ENCODE measurements around the gene ALPL. TPM values are rescaled to one million over a fixed set of nuclear protein-coding genes. Genes with fewer than 3 reads are reported as not detected.

ALPL gene
- total and polyA plus RNA-seq, 2 of the 4 experiments (the other 2 are of a cell fraction): 0.54 to 2.2 TPM

- Histone ChIP-seq H3K4me3 (ENCODE audit: insufficient read depth, low read depth, low read length) (no peak overlapping the region), H3K18ac (ENCODE audit: low read depth, low read length) (no peak overlapping the region), H3K4me2 (ENCODE audit: low read depth, low read length) (no peak overlapping the region), H4K91ac (ENCODE audit: insufficient read depth, low read depth, low read length) (no peak overlapping the region), H2BK15ac (ENCODE audit: low read depth, low read length) (no peak overlapping the region), H2AK9ac (replicated peaks; ENCODE audit: low read depth, low read length, poor library complexity) (no peak overlapping the region), H4K8ac (ENCODE audit: low read depth in 2 of 2, low read length in 2 of 2) (no peak overlapping the region), H3K56ac (ENCODE audit: extremely low read depth, insufficient read depth, low read length) (no peak overlapping the region), H3K14ac (replicated peaks; ENCODE audit: low read depth, low read length) (no peak overlapping the region), H2BK5ac (ENCODE audit: low read depth, low read length, poor library complexity, severe bottlenecking) (no peak overlapping the region), H2AK5ac (ENCODE audit: low read depth, low read length) (no peak overlapping the region), H3K9me3 (ENCODE audit: control insufficient read depth, insufficient read depth, low read length) (no peaks in the 10 kb centered on the region), H3K27me3 (ENCODE audit: control insufficient read depth, insufficient read depth, low read length) (peaks cover 65% of the 10 kb centered on the region), H3K4me1 (ENCODE audit: control insufficient read depth, insufficient read depth, low read length) (peaks cover 3% of the 10 kb centered on the region; the same call in 1 of the 2 replicates), H3K9ac (ENCODE audit: low read depth, low read length) (no peak overlapping the region), H3K79me1 (ENCODE audit: low read depth in 1 of 2, low read length in 2 of 2) (no peaks in the 10 kb centered on the region), H3K9me1 (ENCODE audit: insufficient read depth, low read length) (no peaks in the 10 kb centered on the region), H2AFZ (replicated peaks; ENCODE audit: low read length, poor library complexity) (no peak overlapping the region), H3K36me3 (ENCODE audit: control insufficient read depth, insufficient read depth, low read length) (no peaks in the 10 kb centered on the region), H2BK20ac (ENCODE audit: low read depth, low read length) (no peak overlapping the region), H3K23ac (ENCODE audit: low read depth, low read length) (no peak overlapping the region), H4K20me1 (ENCODE audit: insufficient read depth, low read length) (no peaks in the 10 kb centered on the region; the same call in 1 of the 2 replicates), H3K27ac (ENCODE audit: insufficient read depth, low read length) (no peak overlapping the region), H2BK120ac (ENCODE audit: low read depth, low read length) (no peak overlapping the region), H4K5ac (ENCODE audit: low read depth, low read length) (no peak overlapping the region), H3K4ac (ENCODE audit: low read depth, low read length) (no peak overlapping the region)
- POLR2A ChIA-PET (ENCODE audit: unreplicated experiment): no interaction called here
- dilution Hi-C loops (cut with HindIII; ENCODE audit: low sequenced_read_pairs, unreplicated experiment): no loop called here
- TF ChIP-seq FOS (IDR thresholded peaks at IDR 0.05; ENCODE audit: low read depth, low read length) (no peak), MAFK (IDR thresholded peaks at IDR 0.05; ENCODE audit: low read depth, low read length) (no peak), MXI1 (IDR thresholded peaks at IDR 0.05; ENCODE audit: borderline replicate concordance, low read depth, low read length) (no peak), NFE2L2 (IDR thresholded peaks at IDR 0.05; ENCODE audit: low read depth, low read length) (no peak), USF2 (IDR thresholded peaks at IDR 0.05; ENCODE audit: low read depth, low read length) (no peak), RAD21 (IDR thresholded peaks at IDR 0.05; ENCODE audit: low read length) (no peak), SMC3 (IDR thresholded peaks at IDR 0.05; ENCODE audit: low read depth, low read length) (no peak), MAZ (IDR thresholded peaks at IDR 0.05; ENCODE audit: borderline replicate concordance, low read depth, low read length) (no peak), POLR2A (IDR thresholded peaks at IDR 0.05; ENCODE audit: low read depth, low read length) (no peak), RCOR1 (IDR thresholded peaks at IDR 0.05; ENCODE audit: insufficient replicate concordance, low read length) (no peak), CEBPB (IDR thresholded peaks at IDR 0.05; ENCODE audit: low read depth, low read length) (no peak), BHLHE40 (IDR thresholded peaks at IDR 0.05; ENCODE audit: low read depth, low read length) (no peak), CHD1 (IDR thresholded peaks at IDR 0.05; ENCODE audit: low read depth, low read length) (no peak), RFX5 (IDR thresholded peaks at IDR 0.05; ENCODE audit: low read depth, low read length) (no peak)
- TF ChIP-seq, protein P1, sequence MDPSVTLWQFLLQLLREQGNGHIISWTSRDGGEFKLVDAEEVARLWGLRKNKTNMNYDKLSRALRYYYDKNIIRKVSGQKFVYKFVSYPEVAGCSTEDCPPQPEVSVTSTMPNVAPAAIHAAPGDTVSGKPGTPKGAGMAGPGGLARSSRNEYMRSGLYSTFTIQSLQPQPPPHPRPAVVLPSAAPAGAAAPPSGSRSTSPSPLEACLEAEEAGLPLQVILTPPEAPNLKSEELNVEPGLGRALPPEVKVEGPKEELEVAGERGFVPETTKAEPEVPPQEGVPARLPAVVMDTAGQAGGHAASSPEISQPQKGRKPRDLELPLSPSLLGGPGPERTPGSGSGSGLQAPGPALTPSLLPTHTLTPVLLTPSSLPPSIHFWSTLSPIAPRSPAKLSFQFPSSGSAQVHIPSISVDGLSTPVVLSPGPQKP (IDR thresholded peaks at IDR 0.05; ENCODE audit: borderline replicate concordance, low read depth, low read length): no peak
- TF ChIP-seq, protein P2, sequence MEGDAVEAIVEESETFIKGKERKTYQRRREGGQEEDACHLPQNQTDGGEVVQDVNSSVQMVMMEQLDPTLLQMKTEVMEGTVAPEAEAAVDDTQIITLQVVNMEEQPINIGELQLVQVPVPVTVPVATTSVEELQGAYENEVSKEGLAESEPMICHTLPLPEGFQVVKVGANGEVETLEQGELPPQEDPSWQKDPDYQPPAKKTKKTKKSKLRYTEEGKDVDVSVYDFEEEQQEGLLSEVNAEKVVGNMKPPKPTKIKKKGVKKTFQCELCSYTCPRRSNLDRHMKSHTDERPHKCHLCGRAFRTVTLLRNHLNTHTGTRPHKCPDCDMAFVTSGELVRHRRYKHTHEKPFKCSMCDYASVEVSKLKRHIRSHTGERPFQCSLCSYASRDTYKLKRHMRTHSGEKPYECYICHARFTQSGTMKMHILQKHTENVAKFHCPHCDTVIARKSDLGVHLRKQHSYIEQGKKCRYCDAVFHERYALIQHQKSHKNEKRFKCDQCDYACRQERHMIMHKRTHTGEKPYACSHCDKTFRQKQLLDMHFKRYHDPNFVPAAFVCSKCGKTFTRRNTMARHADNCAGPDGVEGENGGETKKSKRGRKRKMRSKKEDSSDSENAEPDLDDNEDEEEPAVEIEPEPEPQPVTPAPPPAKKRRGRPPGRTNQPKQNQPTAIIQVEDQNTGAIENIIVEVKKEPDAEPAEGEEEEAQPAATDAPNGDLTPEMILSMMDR (conservative IDR thresholded peaks at IDR 0.05; ENCODE audit: low read depth, low read length): no peak
- CTCF ChIA-PET: no interaction called here
- in situ Hi-C loops (cut with MboI; ENCODE audit: low sequenced_read_pairs): no loop called here
- ATAC-seq (ENCODE audit: low read depth) (no peak), DNase-seq (no peak)
- 80% methylated on average over 3 of the region's 13 CpGs; no CpG with 5 or more reads in 1 of the 2 experiments for WGBS, 2 experiments (ENCODE audit: extremely low coverage in 2 of 2, insufficient read length in 1 of 2)
- intact Hi-C loops (cut with micrococcal nuclease): no loop called here
- BruUV-seq (replicated peaks): no TSS peak
These were observed 102.8 kb downstream of the ALPL start for GRCh38 chr1:21612057-21612456.

Data from IMR-90 (cell line).